Measurements from ENCODE around the gene UBE2K. TPM values are rescaled to one million over a fixed set of nuclear protein-coding genes. Genes with fewer than 3 reads are reported as not detected.

UBE2K gene
- total and polyA plus RNA-seq, 2 donors from 2014 or later, result 56.7 to 59.6 TPM

- Histone ChIP-seq H3K27me3 (ENCODE audit: control insufficient read depth, insufficient read depth, low read length) (no peaks in the 10 kb centered on the region), H3K4me3 (ENCODE audit: low read length in 3 of 3) (no peak overlapping the region), H3K4me1 (ENCODE audit: control insufficient read depth in 2 of 3, insufficient read depth in 2 of 3, low read depth in 1 of 3, low read length in 3 of 3) (no peaks in the 10 kb centered on the region), H3K36me3 (ENCODE audit: control insufficient read depth in 2 of 3, insufficient read depth in 3 of 3, low read length in 3 of 3) (peaks cover 0 to 3% (median 2%) of the 10 kb centered on the region in 3 donors), H3K9me3 (ENCODE audit: control insufficient read depth in 2 of 3, insufficient read depth in 1 of 3, low read length in 3 of 3) (no peaks in the 10 kb centered on the region), H3K27ac (ENCODE audit: low read depth in 2 of 2, low read length in 2 of 2) (no peak overlapping the region), H3K9ac (ENCODE audit: low read length in 3 of 3) (no peak overlapping the region)
- no peak for FAIRE-seq
- intact Hi-C loops (cut with DNase I), result no loop called here
- TF ChIP-seq CTCF (IDR thresholded peaks at IDR 0.05; ENCODE audit: borderline replicate concordance, extremely low read depth, insufficient read depth), result no peak
- no peak for DNase-seq
Measured at GRCh38 chr4:39825741-39826231, 127.8 kb downstream of the UBE2K start.

Other genes starting within 250 kb of the UBE2K start
- gene RPL9, start 239.2 kb upstream of the UBE2K start, total RNA-seq, result 1,087 TPM
- gene RPL9, start 239.2 kb upstream of the UBE2K start, polyA plus RNA-seq (ENCODE audit: insufficient read depth, low read depth, low replicate concordance), result 2,403 TPM
- 14.9 TPM for gene LIAS, start 239.1 kb upstream of the UBE2K start, total RNA-seq
- gene LIAS, start 239.1 kb upstream of the UBE2K start, polyA plus RNA-seq (ENCODE audit: insufficient read depth, low read depth, low replicate concordance), result 30.5 TPM
- 79.4 TPM for gene UGDH, start 170.7 kb upstream of the UBE2K start, total RNA-seq
- 28.2 TPM for gene UGDH, start 170.7 kb upstream of the UBE2K start, polyA plus RNA-seq (ENCODE audit: insufficient read depth, low read depth, low replicate concordance)
- 64.2 TPM for gene SMIM14, start 59.3 kb upstream of the UBE2K start, total RNA-seq
- gene SMIM14, start 59.3 kb upstream of the UBE2K start, polyA plus RNA-seq (ENCODE audit: insufficient read depth, low read depth, low replicate concordance), result 26.3 TPM

Data from kidney (tissue), 14 donors.